Forelimb muscle (tissue), 1 donor: ENCODE data around the gene ST3GAL4. TPM values are rescaled to one million over a fixed set of nuclear protein-coding genes. Genes with fewer than 3 reads are reported as not detected.

Experiments used
- DNase-seq: peaks from one replicate; pipeline ENCODE4 v3.0.0-alpha.2; 2013; ENCODE audit warnings: low read depth
- polyA plus RNA-seq: library from polyadenylated mRNA; unstranded; fragments of 120-200 nt; gene quantifications from one replicate; pipeline ENCODE4 v1.2.1, GENCODE V29; 2013; ENCODE audit not compliant: insufficient read length

The ST3GAL4 gene
- polyA plus RNA-seq, 1 donor = 27.2 TPM

DNA sequence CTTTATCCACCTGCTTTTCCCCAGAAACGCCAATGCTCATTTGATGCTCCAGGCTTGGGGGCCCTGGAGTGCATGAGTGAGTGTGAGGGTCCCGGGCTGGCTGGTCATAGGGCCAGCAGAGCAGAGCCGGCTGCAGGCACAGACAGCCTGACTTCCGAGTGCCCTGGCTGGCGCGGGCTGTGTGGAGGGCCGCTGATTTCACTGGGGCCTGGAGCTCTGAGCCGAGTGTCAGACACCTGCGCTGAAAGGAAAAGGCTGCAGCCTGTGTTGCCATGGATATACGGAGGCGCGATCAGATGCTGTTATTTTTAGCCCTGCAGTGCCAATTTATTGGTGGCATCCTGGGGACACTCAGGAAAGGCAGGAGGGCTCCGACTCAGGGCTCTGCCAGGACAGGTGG is 87.6 kb downstream of the ST3GAL4 start:
- no peak for DNase-seq

GRCh38 chr11:126444072-126444471 is 88.6 kb downstream of the ST3GAL4 start:
- DNase-seq = no peak

DNA sequence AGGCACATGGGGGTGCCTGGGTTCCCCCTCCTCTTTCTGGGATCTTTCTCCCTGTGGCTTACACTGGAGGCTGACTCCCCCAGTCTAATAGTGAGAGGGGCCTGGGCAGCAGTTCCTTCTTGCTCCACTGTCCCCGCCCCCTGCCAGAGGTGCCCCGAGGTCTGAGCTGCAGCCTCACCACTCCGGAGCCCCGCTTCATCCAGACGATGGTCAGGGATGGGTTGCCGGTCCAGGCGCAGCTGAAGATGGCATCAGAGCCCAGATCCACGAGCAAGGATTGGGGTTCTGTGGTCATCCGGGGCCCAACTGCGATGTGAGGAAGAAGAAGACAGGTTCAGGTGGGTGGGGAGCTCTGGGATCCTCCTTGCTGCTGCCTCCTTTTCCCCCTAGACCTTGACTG is 91.1 kb downstream of the ST3GAL4 start:
- no peak for DNase-seq

- DNase-seq = no peak
Measured at GRCh38 chr11:126450198-126450597, 94.7 kb downstream of the ST3GAL4 start.

DNA sequence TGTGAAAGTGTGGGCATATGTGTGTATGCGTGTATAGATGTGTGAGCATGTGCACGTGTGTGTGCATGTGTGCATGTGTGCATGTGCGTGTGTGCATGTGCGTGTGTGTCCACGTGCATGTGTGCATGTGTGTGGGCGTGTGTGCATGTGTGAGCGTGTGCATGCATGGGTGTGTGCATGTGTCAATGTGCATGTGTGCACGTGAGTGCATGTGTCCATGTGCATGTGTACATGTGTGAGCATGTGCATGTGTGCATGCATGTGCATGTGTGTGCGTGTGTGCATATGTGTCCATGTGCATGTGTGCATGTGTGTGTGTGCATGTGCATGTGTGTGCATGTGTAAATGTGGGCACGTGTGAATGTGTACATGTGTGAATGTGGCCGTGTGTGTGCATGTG is 95.3 kb downstream of the ST3GAL4 start:
- no peak for DNase-seq

- DNase-seq = no peak
Measured at GRCh38 chr11:126451211-126451802, 95.8 kb downstream of the ST3GAL4 start.

DNA sequence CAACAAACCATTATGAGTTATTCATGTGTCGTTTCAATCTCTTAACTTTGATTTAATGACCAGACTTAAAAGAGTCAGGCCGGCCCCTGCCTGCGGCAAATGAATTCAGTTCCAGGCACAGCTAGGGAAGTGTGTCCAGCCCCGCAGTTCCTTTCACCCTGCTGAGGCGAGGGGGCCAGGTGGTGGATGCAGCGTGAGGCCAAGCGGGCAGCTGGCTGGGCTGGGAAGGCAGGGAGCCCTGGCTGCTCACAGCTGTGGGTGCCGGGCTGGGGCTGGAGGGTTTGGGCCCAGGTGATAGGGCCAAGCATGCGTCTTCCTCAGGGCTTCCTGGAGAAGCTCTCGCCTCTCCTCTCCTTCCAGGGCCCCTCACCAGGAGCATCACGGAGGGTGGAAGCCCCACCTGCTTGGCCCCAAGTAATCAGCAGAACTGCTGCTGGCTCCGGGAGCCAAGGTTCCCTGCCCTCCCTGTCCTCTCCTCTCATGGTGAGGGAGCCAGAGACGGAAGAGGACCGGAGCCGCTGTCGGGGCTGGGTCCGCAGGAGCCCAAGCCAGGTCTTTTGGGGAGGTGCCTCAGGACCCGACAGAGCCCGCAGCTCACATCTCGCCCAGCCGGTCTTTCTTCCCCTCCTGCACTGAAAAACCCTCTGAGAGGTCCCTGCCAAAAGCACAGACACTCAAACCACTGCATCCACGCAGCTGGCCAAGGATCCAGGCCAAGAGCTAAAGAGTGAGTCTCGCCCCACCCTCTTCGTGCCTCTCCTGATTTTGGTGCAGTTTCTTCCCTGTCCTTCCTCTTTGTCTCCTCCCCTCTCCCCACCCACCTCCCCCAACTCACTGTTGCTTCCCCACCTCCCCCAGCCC is 97.0 kb downstream of the ST3GAL4 start:
- DNase-seq = no peak

GRCh38 chr11:126456089-126456488 is 100.6 kb downstream of the ST3GAL4 start:
- no peak for DNase-seq

DNA sequence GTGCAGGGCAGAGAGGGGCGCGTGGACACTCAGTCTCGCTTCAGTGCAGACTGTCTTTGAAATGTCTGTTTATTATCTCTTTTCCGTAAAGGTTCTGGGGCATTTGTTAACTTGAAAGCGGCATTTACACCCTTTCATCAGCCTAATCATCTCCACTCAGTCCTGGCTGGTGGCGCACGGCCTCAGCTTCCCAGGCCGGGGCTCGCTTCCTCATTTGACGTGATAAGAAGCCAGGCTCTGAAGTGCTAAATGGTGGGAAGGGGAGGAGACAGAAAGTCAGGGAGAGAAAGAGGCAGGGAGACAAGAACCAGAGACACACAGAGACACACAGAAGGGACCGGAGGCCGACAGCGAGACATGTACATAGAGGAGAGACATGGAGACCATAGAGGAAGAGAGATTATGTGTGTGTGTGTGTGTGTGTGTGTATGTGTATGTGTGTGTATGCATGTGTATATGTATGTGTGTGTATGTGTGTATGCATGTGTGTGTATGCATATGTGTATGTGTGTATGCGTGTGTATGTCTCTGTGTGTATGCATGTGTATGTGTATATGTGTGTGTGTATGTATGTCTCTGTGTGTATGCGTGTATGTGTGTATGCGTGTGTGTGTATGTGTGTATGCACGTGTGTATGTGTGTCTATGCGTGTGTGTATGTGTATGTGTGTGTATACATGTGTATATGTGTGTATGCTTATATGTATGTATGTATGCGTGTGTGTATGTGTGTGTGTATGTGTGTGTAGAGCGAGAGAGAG is 101.5 kb downstream of the ST3GAL4 start:
- DNase-seq = no peak

GRCh38 chr11:126457817-126458216 is 102.3 kb downstream of the ST3GAL4 start:
- no peak for DNase-seq

GRCh38 chr11:126459691-126460281 is 104.3 kb downstream of the ST3GAL4 start:
- peak; percentile 55 for DNase-seq

- no peak for DNase-seq
Measured at GRCh38 chr11:126460417-126461095, 105.1 kb downstream of the ST3GAL4 start.

DNA sequence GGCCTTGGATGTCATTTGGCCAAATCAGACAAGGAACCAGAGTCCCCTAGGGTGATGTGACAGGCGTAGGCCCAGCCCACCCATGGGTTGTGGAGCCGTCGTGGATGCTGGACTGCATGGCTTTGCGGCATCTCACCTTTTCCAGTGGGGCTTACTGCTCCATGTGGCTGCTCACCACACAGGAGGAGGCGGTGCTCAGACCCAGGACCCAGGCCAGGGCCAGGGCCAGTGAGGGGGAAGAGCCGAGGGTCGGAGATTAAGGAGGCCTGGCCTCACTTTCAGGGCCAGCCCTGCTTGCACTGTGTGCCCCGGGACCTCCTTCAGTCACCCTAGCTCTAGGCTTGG is 105.6 kb downstream of the ST3GAL4 start:
- no peak for DNase-seq

- DNase-seq = no peak
Measured at GRCh38 chr11:126461996-126462395, 106.5 kb downstream of the ST3GAL4 start.

- no peak for DNase-seq
Measured at GRCh38 chr11:126462422-126462821, 106.9 kb downstream of the ST3GAL4 start.

Other genes with a start within 250 kb of the ST3GAL4 start
- gene RPUSD4, start 144.0 kb upstream of the ST3GAL4 start, polyA plus RNA-seq = 55.6 TPM
- gene FAM118B, start 143.9 kb upstream of the ST3GAL4 start, polyA plus RNA-seq = 19.8 TPM
- gene SRPRA, start 86.8 kb upstream of the ST3GAL4 start, polyA plus RNA-seq = 56.5 TPM
- gene FOXRED1, start 86.5 kb upstream of the ST3GAL4 start, polyA plus RNA-seq = 28.0 TPM
- 9.2 TPM for gene TIRAP, start 72.6 kb upstream of the ST3GAL4 start, polyA plus RNA-seq
- 19.1 TPM for gene DCPS, start 51.6 kb upstream of the ST3GAL4 start, polyA plus RNA-seq